Calu3 (cell line): ENCODE measurements around the gene TENM4. TPM values are rescaled to one million over a fixed set of nuclear protein-coding genes. Genes with fewer than 3 reads are reported as not detected.

Source experiments
- BruUV-seq: library from RNA; stranded (reverse); fragments of 400-500 nt; replicated peaks from 2 replicates; lab custom pipeline; 2021; lab: Mats Ljungman, UMichigan
- CTCF ChIA-PET: fragments of 300-600 bp; sonication (Branson Sonifier 250); formaldehyde crosslinking; loops from one replicate; lab custom pipeline; 2022; ENCODE audit warnings: antibody characterized with exemption; lab: Charles Lee
- DNase-seq: peaks from one replicate; pipeline ENCODE4 v3.0.0; 2022
- H3K27ac Mint-ChIP-seq: one replicate; pipeline ENCODE4 v1.8.0; 2022; ENCODE audit warnings: mixed read lengths; ENCODE audit not compliant: unreplicated experiment
- H3K27me3 Mint-ChIP-seq: one replicate; pipeline ENCODE4 v1.8.0; 2022; ENCODE audit warnings: mixed read lengths; ENCODE audit not compliant: unreplicated experiment
- H3K36me3 Mint-ChIP-seq: one replicate; pipeline ENCODE4 v1.8.0; 2022; ENCODE audit warnings: mild to moderate bottlenecking, moderate library complexity, mixed read lengths; ENCODE audit not compliant: insufficient read depth, unreplicated experiment
- H3K4me1 Mint-ChIP-seq: one replicate; pipeline ENCODE4 v1.8.0; 2022; ENCODE audit warnings: mild to moderate bottlenecking, low read depth, mixed read lengths; ENCODE audit not compliant: unreplicated experiment
- H3K4me3 Mint-ChIP-seq: one replicate; pipeline ENCODE4 v1.8.0; 2022; ENCODE audit warnings: mild to moderate bottlenecking, low read depth, moderate library complexity, mixed read lengths; ENCODE audit not compliant: unreplicated experiment
- H3K9me3 Mint-ChIP-seq: one replicate; pipeline ENCODE4 v1.8.0; 2022; ENCODE audit warnings: low read depth, mixed read lengths; ENCODE audit not compliant: unreplicated experiment
- intact Hi-C: fragments of 100-400 bp; cut with micrococcal nuclease; formaldehyde crosslinking; loops from one replicate; pipeline ENCODE4 v1.10.0; 2022; ENCODE audit not compliant: unreplicated experiment
- total RNA-seq: library from RNA; stranded (reverse); gene quantifications from 2 replicates; pipeline ENCODE4 v1.2.3, GENCODE V29; 2022
- TF ChIP-seq, protein P1 (sequence below): fragments of 200-600 bp; IDR thresholded peaks from one replicate; pipeline ENCODE4 v1.8.0; 2022; ENCODE audit warnings: antibody characterized with exemption; ENCODE audit not compliant: unreplicated experiment

TENM4 gene
- total RNA-seq, 1 experiment from 2014 or later: not detected

DNA sequence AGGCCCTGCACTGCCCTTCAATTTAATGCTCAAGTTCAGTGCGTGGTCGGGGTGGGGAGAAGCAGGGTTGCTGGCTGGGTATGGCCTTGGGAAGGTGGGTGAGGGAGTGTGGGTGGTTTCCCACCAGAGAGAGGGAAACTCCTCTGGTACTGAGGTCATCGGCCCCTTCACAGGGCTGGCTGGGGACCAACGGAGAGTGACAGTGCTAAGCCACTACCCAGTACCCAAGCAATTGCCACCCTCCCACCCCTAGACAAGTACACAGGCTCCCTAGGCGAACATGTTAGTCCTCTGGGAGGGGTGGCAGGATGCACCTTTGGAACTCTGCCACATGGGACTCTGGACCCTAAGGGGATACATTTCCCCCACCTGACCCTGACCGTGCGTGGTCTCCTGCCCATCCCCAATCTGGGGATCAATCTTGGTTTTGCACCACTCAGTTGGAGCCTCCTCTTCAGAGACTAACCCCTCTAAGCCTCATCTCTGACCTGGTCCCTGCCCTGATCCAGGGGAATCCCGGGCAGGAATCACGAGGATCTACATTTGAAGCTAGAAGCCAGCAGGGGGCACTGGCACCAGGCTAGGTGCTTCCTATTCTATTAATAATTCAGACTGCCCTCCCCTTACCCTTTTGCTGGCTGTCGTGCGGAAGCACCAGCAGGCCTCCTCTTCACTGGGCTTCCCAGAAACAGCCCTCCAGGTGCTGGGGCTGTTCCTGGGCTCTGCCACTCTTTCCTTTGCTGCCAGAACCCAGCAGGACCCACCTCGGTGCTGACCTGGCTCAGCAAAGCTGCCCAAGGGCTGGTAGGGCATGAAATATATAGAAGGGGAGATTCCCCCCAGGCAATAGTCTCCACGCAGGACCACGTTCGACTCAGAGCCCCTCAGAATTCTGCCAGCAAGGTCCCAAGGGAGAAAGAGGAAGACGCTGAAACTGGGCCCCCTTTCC is 377.7 kb downstream of the TENM4 start:
- Mint-ChIP-seq H3K4me1 (no peaks in the 10 kb centered on the region), H3K27me3 (peaks cover 55% of the 10 kb centered on the region), H3K36me3 (no peaks in the 10 kb centered on the region), H3K4me3 (no peak overlapping the region), H3K9me3 (no peaks in the 10 kb centered on the region), H3K27ac (no peak overlapping the region)
- CTCF ChIA-PET: interaction anchor here (1.2 kb wide), 1 partner anchor 37 kb away, joined by 4 read pairs; no protein-coding TSS in a partner anchor
- peak; percentile 25 for DNase-seq
- TF ChIP-seq, protein P1, sequence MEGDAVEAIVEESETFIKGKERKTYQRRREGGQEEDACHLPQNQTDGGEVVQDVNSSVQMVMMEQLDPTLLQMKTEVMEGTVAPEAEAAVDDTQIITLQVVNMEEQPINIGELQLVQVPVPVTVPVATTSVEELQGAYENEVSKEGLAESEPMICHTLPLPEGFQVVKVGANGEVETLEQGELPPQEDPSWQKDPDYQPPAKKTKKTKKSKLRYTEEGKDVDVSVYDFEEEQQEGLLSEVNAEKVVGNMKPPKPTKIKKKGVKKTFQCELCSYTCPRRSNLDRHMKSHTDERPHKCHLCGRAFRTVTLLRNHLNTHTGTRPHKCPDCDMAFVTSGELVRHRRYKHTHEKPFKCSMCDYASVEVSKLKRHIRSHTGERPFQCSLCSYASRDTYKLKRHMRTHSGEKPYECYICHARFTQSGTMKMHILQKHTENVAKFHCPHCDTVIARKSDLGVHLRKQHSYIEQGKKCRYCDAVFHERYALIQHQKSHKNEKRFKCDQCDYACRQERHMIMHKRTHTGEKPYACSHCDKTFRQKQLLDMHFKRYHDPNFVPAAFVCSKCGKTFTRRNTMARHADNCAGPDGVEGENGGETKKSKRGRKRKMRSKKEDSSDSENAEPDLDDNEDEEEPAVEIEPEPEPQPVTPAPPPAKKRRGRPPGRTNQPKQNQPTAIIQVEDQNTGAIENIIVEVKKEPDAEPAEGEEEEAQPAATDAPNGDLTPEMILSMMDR: no peak
- intact Hi-C loops: no loop called here
- no TSS peak for BruUV-seq

DNA sequence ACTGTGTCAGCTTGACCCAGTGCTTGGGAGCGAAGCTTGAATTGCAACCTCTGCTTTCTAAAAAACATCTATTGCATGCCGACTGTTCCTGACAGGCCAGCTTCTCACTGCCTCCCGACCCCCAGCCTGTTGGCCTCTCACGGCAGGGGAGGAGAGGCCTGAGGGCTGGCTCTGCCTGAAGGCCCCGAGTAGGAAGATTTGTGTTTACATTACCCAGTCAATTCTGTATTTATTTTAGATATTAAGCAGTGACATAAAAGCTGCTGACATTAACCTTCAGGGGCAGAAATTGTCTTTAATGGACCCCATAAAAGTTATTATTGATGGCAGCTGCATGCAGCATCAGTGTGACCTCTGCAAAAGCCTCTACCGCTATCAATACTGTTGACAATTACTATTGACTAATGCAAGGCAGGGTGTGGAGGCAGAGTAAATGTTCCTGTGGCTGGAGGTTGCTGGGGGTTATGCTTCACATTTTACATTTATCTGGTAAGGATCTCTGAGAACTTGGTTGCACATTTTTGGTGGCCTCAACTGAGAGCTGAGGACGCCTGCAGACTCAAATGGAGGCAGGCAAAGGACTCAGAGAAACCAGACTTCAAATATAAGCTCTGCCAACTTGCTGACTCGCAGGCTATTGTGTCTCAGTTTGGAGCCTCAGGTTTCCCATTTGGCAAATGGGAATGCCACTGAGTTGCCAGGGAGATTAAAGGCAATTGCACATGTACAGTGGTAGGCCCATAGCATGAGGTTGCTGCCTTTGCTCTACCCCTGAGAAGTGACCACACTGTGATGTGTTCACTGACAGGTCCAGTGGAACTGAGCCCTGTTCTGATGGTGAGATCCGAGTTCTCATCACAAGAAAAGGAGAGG is 380.5 kb downstream of the TENM4 start:
- no TSS peak for BruUV-seq
- no peaks in the 10 kb centered on the region for H3K9me3 Mint-ChIP-seq
- no peak overlapping the region for H3K4me3 Mint-ChIP-seq
- TF ChIP-seq, protein P1: no peak
- intact Hi-C loops: no loop called here
- CTCF ChIA-PET: interaction anchor here (1.2 kb wide), 1 partner anchor 40 kb away, joined by 3 read pairs; no protein-coding TSS in a partner anchor
- peaks cover 50% of the 10 kb centered on the region for H3K27me3 Mint-ChIP-seq
- DNase-seq: no peak
- no peaks in the 10 kb centered on the region for H3K36me3 Mint-ChIP-seq
- no peak overlapping the region for H3K27ac Mint-ChIP-seq
- no peaks in the 10 kb centered on the region for H3K4me1 Mint-ChIP-seq

DNA sequence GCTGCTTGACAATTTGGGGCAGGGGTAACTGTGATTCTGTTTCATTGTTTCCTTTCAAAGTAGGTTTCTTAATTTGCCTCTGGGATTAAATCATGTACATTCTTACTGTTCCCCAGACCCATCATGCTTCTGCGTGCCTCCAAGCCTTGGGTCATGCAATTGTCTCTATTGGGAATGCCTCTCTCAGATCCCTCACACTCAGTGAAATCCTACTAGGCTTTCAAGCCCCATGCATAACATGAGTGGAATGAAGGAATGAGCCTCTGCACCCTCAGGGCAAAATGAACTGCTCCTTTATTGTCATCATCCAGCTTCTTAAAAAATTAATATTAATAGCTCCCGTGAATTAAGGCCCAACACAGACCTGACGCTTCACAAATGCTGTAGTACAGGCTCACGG is 381.7 kb downstream of the TENM4 start:
- intact Hi-C loops: no loop called here
- Mint-ChIP-seq H3K9me3 (no peaks in the 10 kb centered on the region), H3K36me3 (no peaks in the 10 kb centered on the region), H3K27me3 (peaks cover 53% of the 10 kb centered on the region), H3K27ac (no peak overlapping the region), H3K4me3 (no peak overlapping the region), H3K4me1 (no peaks in the 10 kb centered on the region)
- CTCF ChIA-PET: no interaction called here
- TF ChIP-seq, protein P1: no peak
- no TSS peak for BruUV-seq
- no peak for DNase-seq

DNA sequence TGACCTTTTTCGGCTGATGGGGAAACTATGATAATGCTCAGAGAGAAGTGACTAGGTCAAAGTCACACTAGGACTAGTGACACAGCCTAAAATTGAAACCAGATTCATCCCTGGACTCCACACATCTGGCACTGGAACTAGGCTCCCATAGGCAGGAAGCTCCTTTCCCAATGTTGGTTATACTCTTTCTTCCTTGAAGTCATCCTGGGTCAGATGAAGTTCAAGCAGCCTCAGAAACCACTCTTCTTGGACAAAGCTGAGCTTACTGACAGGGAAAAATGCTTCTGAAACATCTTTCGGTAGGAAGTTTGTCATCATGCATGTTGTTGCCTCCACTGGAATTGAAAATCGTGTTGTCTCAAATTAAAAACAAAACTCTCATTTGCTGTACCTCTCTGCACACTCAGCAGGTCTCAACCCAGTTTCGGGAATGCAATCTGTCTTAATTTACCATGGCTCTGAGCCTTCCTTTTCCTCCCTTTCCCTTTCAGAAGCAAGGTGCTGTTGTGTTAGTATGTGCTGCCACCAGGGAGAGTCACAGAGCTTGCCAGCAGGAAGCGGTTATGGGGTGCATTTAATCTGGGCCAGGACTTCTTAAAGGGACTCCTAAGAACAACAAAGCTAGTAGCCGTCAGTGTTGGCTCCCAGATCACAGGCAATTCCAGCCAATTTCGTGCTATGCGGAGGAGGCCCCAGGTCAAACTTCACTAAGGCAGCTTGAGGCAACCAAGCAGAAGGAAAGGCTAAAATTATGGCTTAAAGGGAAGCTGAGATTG is 384.8 kb downstream of the TENM4 start:
- CTCF ChIA-PET: no interaction called here
- Mint-ChIP-seq H3K9me3 (no peaks in the 10 kb centered on the region), H3K36me3 (no peaks in the 10 kb centered on the region), H3K27ac (no peak overlapping the region), H3K4me3 (no peak overlapping the region), H3K27me3 (peaks cover 77% of the 10 kb centered on the region), H3K4me1 (no peaks in the 10 kb centered on the region)
- BruUV-seq: no TSS peak
- TF ChIP-seq, protein P1: no peak
- no peak for DNase-seq
- intact Hi-C loops: no loop called here
